ENCODE results near the gene CLEC4C.

The CLEC4C gene

DNA sequence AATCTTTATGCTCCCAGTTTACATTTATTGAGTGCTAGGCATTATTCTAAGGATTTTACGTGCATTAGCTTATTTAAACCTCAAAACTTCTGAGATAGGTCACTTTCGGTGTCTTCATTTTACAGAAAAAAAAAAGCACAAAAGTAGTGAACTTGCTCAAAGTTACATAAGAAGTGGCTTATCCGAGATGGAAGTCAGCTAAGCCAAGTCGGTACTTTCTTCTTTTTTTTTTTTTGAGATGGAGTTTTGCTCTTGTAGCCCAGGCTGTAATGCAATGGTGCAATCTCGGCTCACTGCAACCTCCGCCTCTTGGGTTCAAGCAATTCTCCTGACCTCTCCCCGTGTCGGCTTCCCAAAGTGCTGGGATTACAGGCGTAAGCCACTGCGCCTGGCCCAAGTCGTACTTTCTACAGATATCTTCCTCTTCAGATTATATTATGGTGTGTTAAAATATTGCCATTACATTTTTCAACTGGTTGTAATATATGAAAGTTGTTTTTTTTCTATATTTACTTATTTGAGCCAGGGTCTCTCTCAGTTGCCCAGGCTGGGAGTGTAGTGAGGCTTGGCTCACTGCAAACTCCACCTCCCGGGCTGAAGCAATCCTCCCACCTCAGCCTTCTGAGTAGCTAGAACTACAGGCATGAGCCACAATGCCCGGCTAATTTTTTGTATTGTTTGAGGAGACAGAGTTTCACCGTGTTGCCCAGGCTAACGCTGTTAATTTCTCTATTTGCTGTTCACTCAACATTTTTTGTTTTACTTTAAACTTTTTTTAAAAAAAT is 27.0 kb downstream of the CLEC4C start:
- DNase-seq = no peak

GRCh38 chr12:7716381-7716780 is 30.8 kb downstream of the CLEC4C start:
- no peak for DNase-seq

DNA sequence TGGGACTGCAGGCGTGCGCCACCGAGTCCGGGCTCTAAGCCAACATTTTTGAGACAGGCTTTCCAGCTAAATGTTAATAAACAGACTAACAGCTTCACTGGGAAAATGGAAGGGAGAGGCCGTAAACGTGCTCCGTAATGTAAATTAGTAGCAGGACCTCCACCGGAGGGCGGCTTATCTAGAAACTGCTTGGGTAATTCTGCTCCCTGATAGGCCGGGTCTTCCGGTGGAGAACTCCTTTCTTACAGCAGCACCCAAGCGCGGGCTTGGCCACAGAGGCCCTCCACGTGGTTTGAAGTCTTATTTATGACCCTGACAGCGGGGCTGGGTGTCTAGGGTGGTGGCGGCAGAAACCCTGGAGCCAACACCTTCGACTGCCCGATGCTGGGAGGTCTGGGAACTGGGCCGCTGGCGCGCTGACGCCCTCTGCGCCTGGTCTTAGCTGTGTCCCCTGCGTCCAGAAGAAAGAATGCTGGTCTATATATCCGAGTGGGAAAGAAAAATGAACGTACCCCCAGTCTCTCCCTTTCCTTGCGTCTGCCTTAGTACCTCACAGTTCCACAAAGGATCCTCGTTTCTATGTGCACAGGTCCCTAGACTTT is 34.2 kb downstream of the CLEC4C start:
- DNase-seq = no peak

- no peak for DNase-seq
Measured at GRCh38 chr12:7711133-7711532, 36.0 kb downstream of the CLEC4C start, which contains the start of gene DPPA3. DPPA3 (plus strand) TSS chr12:7711433; CDS start chr12:7711571, 138 bp downstream.

- no peak for DNase-seq
Measured at GRCh38 chr12:7709969-7710675, 37.1 kb downstream of the CLEC4C start.

GRCh38 chr12:7705846-7706245 is 41.3 kb downstream of the CLEC4C start:
- DNase-seq = no peak

DNA sequence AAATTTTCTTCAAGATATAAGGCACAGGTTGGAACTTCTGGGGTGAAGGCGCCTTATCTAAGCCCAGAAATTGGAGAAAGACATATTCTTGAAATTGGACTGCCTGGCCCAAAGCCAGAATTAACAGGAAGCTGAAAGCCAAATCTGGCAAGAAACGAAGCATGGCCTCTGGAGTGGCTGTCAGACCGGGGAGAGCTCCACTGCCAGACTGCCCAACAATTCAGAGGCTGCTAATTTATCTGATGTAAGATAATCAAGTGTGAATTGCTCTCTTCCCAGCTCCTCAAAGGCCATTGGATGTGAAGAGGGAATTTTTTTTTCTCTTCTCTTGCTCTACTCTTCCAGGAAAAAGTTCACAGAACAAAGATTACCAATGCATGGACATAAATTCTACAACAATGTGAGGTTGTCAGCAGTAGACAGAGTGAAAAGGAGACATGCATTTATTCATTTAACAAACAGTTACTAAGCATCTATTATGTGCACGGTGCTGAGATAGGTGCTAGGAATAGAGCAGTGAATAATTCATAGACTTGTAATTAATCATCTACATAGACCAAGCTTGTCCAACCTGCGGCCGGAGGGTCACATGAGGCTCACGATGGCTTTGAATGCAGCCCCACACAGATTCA is 51.5 kb downstream of the CLEC4C start, which contains the start of gene GDF3:
Gene GDF3, minus strand, starts transcription at position 210 of the 632 bp plus-strand sequence. Its CDS starts 47 bp downstream, at position 163.
- DNase-seq = no peak

DNA sequence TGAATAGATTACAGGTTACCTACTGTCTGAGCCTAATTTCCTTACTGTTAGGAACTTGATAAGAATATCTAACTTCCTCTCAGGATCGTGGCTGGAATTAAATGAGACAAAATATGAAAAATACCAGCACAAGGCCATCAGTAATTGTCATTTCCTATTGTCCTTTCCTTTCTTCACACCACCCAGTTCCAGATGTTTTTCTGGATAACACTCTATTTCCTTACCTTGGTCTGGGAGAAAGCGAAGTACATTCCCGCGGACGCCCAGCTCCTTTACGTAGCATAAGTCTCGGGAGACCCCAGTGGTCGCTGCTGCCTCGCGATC is 52.0 kb downstream of the CLEC4C start:
- no peak for DNase-seq

DNA sequence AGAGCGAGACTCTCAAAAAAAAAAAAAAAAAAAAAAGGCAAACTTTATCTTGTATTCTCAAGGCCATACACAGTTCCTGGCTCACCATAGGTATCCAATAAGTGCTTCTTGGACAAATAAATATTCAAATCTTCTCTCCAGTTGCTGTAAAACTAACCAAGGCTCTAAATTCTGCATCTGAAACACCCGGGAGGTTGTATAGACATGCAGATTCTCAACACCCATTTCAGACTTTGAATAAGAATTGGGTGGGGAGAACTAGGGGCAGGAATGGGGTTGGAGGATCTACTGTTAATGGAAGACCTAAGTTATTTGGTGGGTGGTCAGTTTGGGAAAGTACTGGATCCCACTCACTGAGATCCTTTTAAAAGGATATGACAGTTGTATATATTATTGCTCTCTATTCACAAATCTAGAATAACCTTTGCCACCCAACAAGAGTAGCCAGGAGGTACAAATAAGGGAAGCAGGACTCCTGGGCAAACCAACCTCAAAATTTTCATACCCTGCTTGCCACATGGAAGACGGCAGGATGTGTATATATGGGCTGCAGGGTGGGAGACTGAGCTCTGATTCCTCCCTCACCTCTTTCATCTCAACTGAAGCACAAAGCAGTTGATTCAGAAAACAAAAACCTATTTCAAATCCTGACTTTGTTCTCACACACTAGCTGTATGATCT is 52.5 kb downstream of the CLEC4C start:
- no peak for DNase-seq

- no peak for DNase-seq
Measured at GRCh38 chr12:7693793-7694192, 53.4 kb downstream of the CLEC4C start.

- DNase-seq = no peak
Measured at GRCh38 chr12:7681535-7681934, 65.6 kb downstream of the CLEC4C start.

Data from stimulated activated CD4-positive, alpha-beta T cell treated with anti-CD3 and anti-CD28 coated beads, Interleukin-4, amount 100 ng/mL, for 1 hour (primary cell).